Measurements from ENCODE around the gene VCAN.

The VCAN gene

GRCh38 chr5:83453937-83454336 is 17.6 kb upstream of the VCAN start:
- DNase-seq: no peak
- in situ Hi-C loops (cut with HindIII; ENCODE audit: low pct_ligation_motif_present, low pct_unique_long_range_greater_than_20kb, low sequenced_read_pairs): no loop called here

- no peak for DNase-seq
- in situ Hi-C loops (cut with HindIII; ENCODE audit: low pct_ligation_motif_present, low pct_unique_long_range_greater_than_20kb, low sequenced_read_pairs): no loop called here
Measured at GRCh38 chr5:83464261-83464660, 7.3 kb upstream of the VCAN start.

- in situ Hi-C loops (cut with HindIII; ENCODE audit: low pct_ligation_motif_present, low pct_unique_long_range_greater_than_20kb, low sequenced_read_pairs): no loop called here
Measured at GRCh38 chr5:83467371-83468035, 4.0 kb upstream of the VCAN start.

GRCh38 chr5:83469075-83469474 is 2.5 kb upstream of the VCAN start:
- DNase-seq: no peak
- in situ Hi-C loops (cut with HindIII; ENCODE audit: low pct_ligation_motif_present, low pct_unique_long_range_greater_than_20kb, low sequenced_read_pairs): no loop called here

More at GRCh38 chr5:83467371-83468035, 4.0 kb upstream of the VCAN start:
- no peak for DNase-seq

GRCh38 chr5:83470526-83471404 is 779 bp upstream of the VCAN start:
- in situ Hi-C loops (cut with HindIII; ENCODE audit: low pct_ligation_motif_present, low pct_unique_long_range_greater_than_20kb, low sequenced_read_pairs): no loop called here
- DNase-seq: no peak

DNA sequence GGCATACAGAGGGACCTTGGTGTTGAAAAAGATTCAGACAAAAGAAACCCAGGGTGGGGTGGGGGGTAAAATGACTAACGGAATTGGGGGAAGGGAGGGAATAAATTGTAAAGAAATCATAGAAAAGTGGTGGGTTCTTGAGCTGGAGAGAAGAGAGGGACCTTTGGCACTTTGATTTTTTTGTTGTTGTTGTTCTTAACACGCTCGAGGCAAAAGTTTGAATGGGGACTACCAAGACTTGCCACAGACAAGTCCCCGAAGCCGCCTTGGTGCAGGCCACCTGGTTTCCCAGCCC is 616 bp downstream of the VCAN start:
- peak; percentile 3 for DNase-seq
- in situ Hi-C loops (cut with HindIII; ENCODE audit: low pct_ligation_motif_present, low pct_unique_long_range_greater_than_20kb, low sequenced_read_pairs): no loop called here

DNA sequence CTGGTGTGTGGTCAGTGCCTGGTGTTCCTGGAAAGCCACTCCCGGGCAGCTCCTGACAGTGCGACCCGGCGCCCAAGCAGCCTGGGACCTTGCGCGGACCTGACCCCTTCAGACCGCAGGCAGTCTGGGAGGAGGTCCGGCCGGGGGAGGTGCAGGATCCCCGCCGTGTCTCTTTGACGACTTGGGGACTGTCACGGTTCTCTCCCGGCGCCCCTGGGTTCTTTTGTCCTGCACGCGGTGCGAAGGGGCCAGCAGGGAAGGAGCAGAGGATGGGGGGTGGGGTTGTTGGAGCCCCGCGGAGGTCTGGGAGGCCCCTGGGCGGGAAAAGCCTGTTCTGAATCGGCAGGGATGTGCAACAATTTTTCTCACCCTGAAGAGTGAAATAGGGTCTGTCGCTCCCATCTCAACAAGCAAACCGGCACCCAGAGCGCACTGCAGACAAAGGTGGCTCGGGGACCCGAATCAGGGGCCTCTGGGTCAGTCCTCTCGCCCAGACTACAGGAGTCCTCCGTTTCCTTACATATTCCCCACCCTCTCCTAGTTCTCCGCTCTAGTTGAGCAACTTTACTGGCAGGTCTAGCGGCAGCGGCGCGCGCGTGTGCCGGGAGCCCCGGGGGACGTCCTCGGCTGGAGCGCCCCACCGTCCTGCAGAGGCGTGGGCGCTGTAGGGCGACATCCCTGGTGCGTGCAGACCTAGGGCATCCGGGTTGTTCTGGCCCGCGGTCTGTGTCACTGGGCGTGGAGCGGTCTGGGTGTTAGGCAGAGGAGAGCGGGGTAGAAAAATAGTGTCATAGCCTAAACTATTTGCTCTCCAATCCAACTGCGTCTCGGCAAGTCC is 1.2 kb downstream of the VCAN start:
- peak; percentile 3 for DNase-seq
- in situ Hi-C loops (cut with HindIII; ENCODE audit: low pct_ligation_motif_present, low pct_unique_long_range_greater_than_20kb, low sequenced_read_pairs): no loop called here

DNA sequence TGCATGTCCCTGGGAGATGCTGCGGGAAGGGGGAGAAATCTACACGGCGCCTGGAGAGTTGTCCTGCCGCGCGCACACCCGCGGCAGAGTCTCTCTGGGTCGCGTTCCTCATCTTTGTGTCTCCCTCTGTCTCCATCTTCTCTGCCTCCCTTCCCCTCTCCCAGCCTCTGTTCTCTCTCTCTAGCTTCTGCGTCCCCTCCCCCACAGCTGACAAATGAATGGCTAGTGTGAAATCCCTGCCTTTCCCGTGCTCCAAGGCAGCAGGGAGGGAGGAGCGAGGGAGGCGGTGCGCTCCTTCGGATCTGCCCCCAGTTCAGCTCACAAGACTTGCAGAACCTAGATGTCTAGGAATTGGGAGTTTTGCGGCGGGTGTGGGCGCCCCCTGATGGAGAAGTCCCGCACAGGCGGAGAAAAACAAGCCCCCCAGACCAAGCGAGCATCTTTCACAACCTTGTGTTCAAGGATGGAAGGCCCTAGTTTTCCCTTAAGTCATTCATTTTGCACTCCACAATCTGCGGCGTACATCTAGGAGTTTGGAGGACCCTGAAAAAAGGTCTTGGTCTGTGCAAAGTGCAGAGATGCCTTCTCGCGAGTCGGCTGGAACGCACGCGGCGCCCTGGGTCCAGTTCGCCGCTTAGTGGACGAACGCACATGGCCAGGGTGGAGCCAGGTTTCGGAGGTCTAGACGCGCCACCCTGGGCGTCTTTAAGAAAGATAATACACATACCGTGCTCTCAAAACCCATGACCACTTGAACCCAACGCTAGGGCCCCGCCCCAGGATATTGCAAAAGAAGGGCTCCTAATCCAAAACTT is 2.0 kb downstream of the VCAN start:
- peak; percentile 95 for DNase-seq
- in situ Hi-C loops (cut with HindIII; ENCODE audit: low pct_ligation_motif_present, low pct_unique_long_range_greater_than_20kb, low sequenced_read_pairs): no loop called here

- peak; percentile 94 for DNase-seq
- in situ Hi-C loops (cut with HindIII; ENCODE audit: low pct_ligation_motif_present, low pct_unique_long_range_greater_than_20kb, low sequenced_read_pairs): no loop called here
Measured at GRCh38 chr5:83474161-83474796, 2.7 kb downstream of the VCAN start.

DNA sequence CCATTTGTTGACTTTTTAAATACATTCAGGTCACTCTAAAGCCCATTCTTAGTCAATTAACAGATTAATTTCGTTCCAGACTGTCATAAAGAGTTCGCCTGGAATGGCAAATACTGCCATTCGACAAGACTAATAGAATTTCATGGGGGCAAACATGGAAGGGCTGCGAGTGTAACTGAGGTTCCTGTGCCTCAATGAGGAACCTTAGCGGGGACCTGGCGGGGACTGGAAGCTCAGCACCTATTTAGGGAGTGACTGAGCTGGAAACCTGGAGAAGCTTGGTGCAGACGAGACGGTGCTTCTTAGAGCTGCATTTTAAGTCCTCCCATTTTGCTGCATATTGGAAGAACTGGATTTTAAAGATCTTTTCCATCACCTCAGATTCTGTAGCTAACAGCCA is 3.4 kb downstream of the VCAN start:
- in situ Hi-C loops (cut with HindIII; ENCODE audit: low pct_ligation_motif_present, low pct_unique_long_range_greater_than_20kb, low sequenced_read_pairs): no loop called here
- peak; percentile 15 for DNase-seq

- DNase-seq: peak; percentile 78
- in situ Hi-C loops (cut with HindIII; ENCODE audit: low pct_ligation_motif_present, low pct_unique_long_range_greater_than_20kb, low sequenced_read_pairs): no loop called here
Measured at GRCh38 chr5:83475391-83475863, 3.9 kb downstream of the VCAN start.

DNA sequence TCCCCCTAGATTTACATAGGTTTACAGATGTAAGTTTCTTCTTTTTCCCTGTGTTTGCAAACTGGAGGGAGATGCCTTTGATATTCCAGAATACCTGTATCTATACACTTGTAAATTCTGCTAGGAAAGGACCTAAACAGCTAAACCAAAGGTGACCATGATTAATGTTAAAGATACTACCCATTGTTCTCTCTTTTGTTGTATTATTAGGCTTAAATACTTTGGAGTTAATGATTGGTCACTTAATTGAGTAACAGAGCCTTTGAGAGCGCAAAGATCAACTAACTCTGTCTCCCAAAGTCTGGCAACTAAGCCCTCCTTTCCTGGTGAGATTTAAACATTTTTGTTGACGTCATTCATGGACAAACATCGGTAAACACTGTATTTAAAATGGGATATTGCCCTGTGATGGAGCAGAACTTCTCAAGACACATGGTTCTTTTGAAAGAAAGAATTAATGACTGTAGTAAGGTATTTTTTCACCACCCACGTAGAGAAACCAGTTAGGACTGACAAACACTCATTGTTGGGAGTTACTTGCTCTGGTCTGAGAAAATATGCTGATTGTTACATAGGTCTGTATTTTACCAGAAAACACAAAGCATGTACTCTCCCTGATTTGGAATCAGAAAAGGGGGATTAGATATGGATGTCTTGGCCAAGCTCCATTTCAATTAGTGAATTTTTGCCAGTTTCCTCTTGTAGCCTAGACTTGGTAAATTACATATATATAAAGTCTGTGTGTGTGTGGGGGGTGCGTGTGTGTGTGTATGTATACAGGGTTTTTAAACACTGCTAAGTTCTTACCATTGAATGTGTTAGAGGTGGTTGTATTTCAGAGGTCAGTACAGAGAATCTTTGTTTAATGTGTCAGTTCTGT is 4.6 kb downstream of the VCAN start:
- DNase-seq: peak; percentile 25
- in situ Hi-C loops (cut with HindIII; ENCODE audit: low pct_ligation_motif_present, low pct_unique_long_range_greater_than_20kb, low sequenced_read_pairs): no loop called here

- no peak for DNase-seq
- in situ Hi-C loops (cut with HindIII; ENCODE audit: low pct_ligation_motif_present, low pct_unique_long_range_greater_than_20kb, low sequenced_read_pairs): no loop called here
Measured at GRCh38 chr5:83482961-83483360, 11.4 kb downstream of the VCAN start.

- DNase-seq: no peak
- in situ Hi-C loops (cut with HindIII; ENCODE audit: low pct_ligation_motif_present, low pct_unique_long_range_greater_than_20kb, low sequenced_read_pairs): no loop called here
Measured at GRCh38 chr5:83484294-83484693, 12.8 kb downstream of the VCAN start.

- in situ Hi-C loops (cut with HindIII; ENCODE audit: low pct_ligation_motif_present, low pct_unique_long_range_greater_than_20kb, low sequenced_read_pairs): no loop called here
- DNase-seq: no peak
Measured at GRCh38 chr5:83485842-83486241, 14.3 kb downstream of the VCAN start.

GRCh38 chr5:83487155-83487554 is 15.6 kb downstream of the VCAN start:
- in situ Hi-C loops (cut with HindIII; ENCODE audit: low pct_ligation_motif_present, low pct_unique_long_range_greater_than_20kb, low sequenced_read_pairs): no loop called here

DNA sequence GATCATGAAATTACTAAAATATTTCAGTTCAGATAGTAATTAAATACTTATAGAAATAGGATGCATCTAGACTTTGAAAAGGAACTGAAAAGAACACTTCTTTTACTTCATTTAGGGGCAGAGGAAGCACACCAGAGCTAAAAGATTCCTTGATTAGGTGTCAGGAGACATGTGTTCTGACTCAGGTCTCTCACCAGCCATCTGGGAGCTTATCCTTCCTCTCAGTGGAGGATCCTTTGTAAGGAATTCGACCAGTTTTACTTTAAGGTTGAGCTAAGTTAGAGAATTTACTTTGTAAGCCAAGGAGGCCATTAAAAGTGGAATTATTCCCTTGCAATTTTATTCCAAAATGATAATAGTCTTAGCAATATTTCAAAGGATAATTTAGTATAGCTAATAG is 16.7 kb downstream of the VCAN start:
- in situ Hi-C loops (cut with HindIII; ENCODE audit: low pct_ligation_motif_present, low pct_unique_long_range_greater_than_20kb, low sequenced_read_pairs): no loop called here
- DNase-seq: no peak

More at GRCh38 chr5:83487155-83487554, 15.6 kb downstream of the VCAN start:
- DNase-seq: no peak

Measured in ACHN (cell line).